ENCODE measurements around the gene GHRL. TPM values are rescaled to one million over a fixed set of nuclear protein-coding genes. Genes with fewer than 3 reads are reported as not detected.

Gene GHRL
- total RNA-seq, 1 experiment from 2014 or later: not detected

DNA sequence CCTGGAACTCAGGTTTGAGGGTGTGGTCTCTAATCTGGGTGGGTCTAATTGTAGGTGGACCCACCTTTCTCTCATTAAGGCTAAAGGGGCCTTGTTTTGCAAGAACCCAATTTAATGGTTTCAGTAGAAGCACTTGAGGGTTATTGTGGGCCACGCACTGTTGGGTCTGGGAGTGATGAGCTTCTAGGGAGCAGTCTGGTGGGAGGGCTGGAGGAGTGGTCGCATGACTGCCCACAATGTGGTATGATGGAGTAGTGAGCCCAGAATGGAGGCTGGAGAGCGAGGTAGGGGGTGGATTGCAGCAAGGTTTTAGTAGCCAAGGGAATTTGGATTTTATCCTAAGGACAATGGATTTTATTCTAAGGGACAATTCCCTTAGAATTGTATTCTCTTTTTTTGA, 41.7 kb downstream of the GHRL start:
- Histone ChIP-seq H3K36me3 (ENCODE audit: control insufficient read depth in 1 of 2, insufficient read depth in 2 of 2, low read length in 2 of 2) (peaks cover 7 to 30% of the 10 kb centered on the region in 2 experiments; a peak in 3 of 4 replicates), H2AFZ (ENCODE audit: low read depth, low read length, poor library complexity, severe bottlenecking) (no peak overlapping the region), H3K9me3 (ENCODE audit: control insufficient read depth in 1 of 2, insufficient read depth in 1 of 2, low read depth in 1 of 2, low read length in 2 of 2) (peaks cover 0 to 7% of the 10 kb centered on the region in 2 experiments; a peak in 1 of 4 replicates), H3K4me3 (replicated peaks in 1 of 2; ENCODE audit: low read depth in 1 of 2, low read length in 2 of 2) (no peak overlapping the region), H3K79me2 (ENCODE audit: insufficient read depth, low read length) (peaks cover 66% of the 10 kb centered on the region), H4K20me1 (ENCODE audit: insufficient read depth) (no peaks in the 10 kb centered on the region), H3K27ac (ENCODE audit: low read depth, low read length) (no peak overlapping the region), H3K4me2 (ENCODE audit: low read length) (no peak overlapping the region), H3K9ac (ENCODE audit: low read length) (no peak overlapping the region; the same call in 1 of the 2 replicates), H3K9me2 (ENCODE audit: insufficient read depth) (no peaks in the 10 kb centered on the region), H3K27me3 (ENCODE audit: insufficient read depth, low read length) (no peaks in the 10 kb centered on the region), H3K4me1 (ENCODE audit: control insufficient read depth in 1 of 2, insufficient read depth in 2 of 2, low read length in 2 of 2) (peaks cover 6 to 20% of the 10 kb centered on the region in 2 experiments; a peak in 3 of 4 replicates)
- POLR2A ChIA-PET: no interaction called here
- DNase-seq (ENCODE audit: low read depth, low spot score): no peak
- no peak for ATAC-seq
- RAD21 ChIA-PET (ENCODE audit: low non-redundant PET in 1 of 2, low total read pairs in 2 of 2, uncharacterized antibody in 2 of 2, unreplicated experiment in 2 of 2): no interaction called here
- no TSS peak for BruUV-seq (replicated peaks)
- intact Hi-C loops (cut with micrococcal nuclease): no loop called here
- TF ChIP-seq CBX3 (IDR thresholded peaks at IDR 0.05; ENCODE audit: low read depth) (no peak), SRF (IDR thresholded peaks at IDR 0.05; ENCODE audit: low read depth) (no peak), TCF7L2 (IDR thresholded peaks at IDR 0.05; ENCODE audit: borderline replicate concordance, extremely low read depth, insufficient read depth, insufficient read length) (no peak), ELF1 (IDR thresholded peaks at IDR 0.05; ENCODE audit: borderline replicate concordance, low read depth) (no peak), ZFX (IDR thresholded peaks at IDR 0.05) (no peak), FOSL1 (IDR thresholded peaks at IDR 0.05; ENCODE audit: low read depth) (no peak)
- TF ChIP-seq, protein P1, sequence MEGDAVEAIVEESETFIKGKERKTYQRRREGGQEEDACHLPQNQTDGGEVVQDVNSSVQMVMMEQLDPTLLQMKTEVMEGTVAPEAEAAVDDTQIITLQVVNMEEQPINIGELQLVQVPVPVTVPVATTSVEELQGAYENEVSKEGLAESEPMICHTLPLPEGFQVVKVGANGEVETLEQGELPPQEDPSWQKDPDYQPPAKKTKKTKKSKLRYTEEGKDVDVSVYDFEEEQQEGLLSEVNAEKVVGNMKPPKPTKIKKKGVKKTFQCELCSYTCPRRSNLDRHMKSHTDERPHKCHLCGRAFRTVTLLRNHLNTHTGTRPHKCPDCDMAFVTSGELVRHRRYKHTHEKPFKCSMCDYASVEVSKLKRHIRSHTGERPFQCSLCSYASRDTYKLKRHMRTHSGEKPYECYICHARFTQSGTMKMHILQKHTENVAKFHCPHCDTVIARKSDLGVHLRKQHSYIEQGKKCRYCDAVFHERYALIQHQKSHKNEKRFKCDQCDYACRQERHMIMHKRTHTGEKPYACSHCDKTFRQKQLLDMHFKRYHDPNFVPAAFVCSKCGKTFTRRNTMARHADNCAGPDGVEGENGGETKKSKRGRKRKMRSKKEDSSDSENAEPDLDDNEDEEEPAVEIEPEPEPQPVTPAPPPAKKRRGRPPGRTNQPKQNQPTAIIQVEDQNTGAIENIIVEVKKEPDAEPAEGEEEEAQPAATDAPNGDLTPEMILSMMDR (IDR thresholded peaks at IDR 0.05 in 2 of 3, conservative IDR thresholded peaks at IDR 0.05 in 1 of 3; ENCODE audit: borderline replicate concordance in 1 of 3, insufficient read depth in 1 of 3, low read depth in 2 of 3, low read length in 2 of 3): no peak
- CTCF ChIA-PET: interaction anchor here (1.2 kb wide), 1 partner anchor 13 kb away, joined by 3 read pairs; no protein-coding TSS in a partner anchor

DNA sequence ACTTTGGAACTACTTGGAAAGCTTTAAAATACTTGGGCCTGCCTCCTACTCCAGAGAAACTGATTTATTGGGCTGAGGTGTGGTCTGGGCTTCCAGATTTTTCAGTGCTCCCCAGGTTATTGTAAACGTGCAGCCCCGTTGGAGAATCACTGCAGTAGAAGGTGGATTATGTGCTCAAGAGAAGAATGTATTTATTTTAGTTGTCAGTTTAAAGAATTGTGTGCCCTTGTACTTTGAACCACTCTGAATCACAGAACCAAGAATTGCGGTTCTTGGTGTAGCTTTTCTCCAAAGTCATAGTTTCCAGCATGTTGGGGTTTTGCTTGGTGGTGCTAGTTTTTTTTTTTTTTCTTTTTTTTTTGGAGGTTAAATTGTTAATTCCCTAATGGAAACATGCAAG, 42.9 kb downstream of the GHRL start:
- peaks cover 3 to 18% of the 10 kb centered on the region in 2 experiments; a peak in 2 of 4 replicates for H3K9me3 ChIP-seq (ENCODE audit: control insufficient read depth in 1 of 2, insufficient read depth in 1 of 2, low read depth in 1 of 2, low read length in 2 of 2)
- H3K9ac ChIP-seq (ENCODE audit: low read length): peak overlapping the region; percentile 90
- ChIA-PET RAD21 (ENCODE audit: low non-redundant PET in 1 of 2, low total read pairs in 2 of 2, uncharacterized antibody in 2 of 2, unreplicated experiment in 2 of 2) (no interaction called here), CTCF (no interaction called here), POLR2A (no interaction called here)
- ATAC-seq (no peak), DNase-seq (ENCODE audit: low read depth, low spot score) (no peak)
- H4K20me1 ChIP-seq (ENCODE audit: insufficient read depth): no peaks in the 10 kb centered on the region
- peaks cover 6 to 20% of the 10 kb centered on the region in 2 experiments; a peak in 3 of 4 replicates for H3K4me1 ChIP-seq (ENCODE audit: control insufficient read depth in 1 of 2, insufficient read depth in 2 of 2, low read length in 2 of 2)
- peak overlapping the region; percentile 91 for H3K4me2 ChIP-seq (ENCODE audit: low read length)
- no peaks in the 10 kb centered on the region for H3K9me2 ChIP-seq (ENCODE audit: insufficient read depth)
- intact Hi-C loops (cut with micrococcal nuclease): no loop called here
- peaks cover 55% of the 10 kb centered on the region for H3K79me2 ChIP-seq (ENCODE audit: insufficient read depth, low read length)
- no peaks in the 10 kb centered on the region for H3K27me3 ChIP-seq (ENCODE audit: insufficient read depth, low read length)
- TF ChIP-seq, protein P2, sequence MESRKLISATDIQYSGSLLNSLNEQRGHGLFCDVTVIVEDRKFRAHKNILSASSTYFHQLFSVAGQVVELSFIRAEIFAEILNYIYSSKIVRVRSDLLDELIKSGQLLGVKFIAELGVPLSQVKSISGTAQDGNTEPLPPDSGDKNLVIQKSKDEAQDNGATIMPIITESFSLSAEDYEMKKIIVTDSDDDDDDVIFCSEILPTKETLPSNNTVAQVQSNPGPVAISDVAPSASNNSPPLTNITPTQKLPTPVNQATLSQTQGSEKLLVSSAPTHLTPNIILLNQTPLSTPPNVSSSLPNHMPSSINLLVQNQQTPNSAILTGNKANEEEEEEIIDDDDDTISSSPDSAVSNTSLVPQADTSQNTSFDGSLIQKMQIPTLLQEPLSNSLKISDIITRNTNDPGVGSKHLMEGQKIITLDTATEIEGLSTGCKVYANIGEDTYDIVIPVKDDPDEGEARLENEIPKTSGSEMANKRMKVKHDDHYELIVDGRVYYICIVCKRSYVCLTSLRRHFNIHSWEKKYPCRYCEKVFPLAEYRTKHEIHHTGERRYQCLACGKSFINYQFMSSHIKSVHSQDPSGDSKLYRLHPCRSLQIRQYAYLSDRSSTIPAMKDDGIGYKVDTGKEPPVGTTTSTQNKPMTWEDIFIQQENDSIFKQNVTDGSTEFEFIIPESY (IDR thresholded peaks at IDR 0.05; ENCODE audit: extremely low read depth, insufficient replicate concordance, low read length): no peak
- TF ChIP-seq CEBPB (IDR thresholded peaks at IDR 0.05; ENCODE audit: low read depth): no peak
- TF ChIP-seq, protein P1 (IDR thresholded peaks at IDR 0.05 in 2 of 3, conservative IDR thresholded peaks at IDR 0.05 in 1 of 3; ENCODE audit: borderline replicate concordance in 1 of 3, insufficient read depth in 1 of 3, low read depth in 2 of 3, low read length in 2 of 3): no peak
- no peak for TF ChIP-seq ZNF274 (IDR thresholded peaks at IDR 0.05; ENCODE audit: low read depth, low read length)
- TF ChIP-seq ELF1 (IDR thresholded peaks at IDR 0.05; ENCODE audit: borderline replicate concordance, low read depth): no peak
- no peak for TF ChIP-seq SRF (IDR thresholded peaks at IDR 0.05; ENCODE audit: low read depth)
- no peak overlapping the region for H2AFZ ChIP-seq (ENCODE audit: low read depth, low read length, poor library complexity, severe bottlenecking)
- BruUV-seq (replicated peaks): no TSS peak
- peaks cover 2 to 25% of the 10 kb centered on the region in 2 experiments; a peak in 2 of 4 replicates for H3K36me3 ChIP-seq (ENCODE audit: control insufficient read depth in 1 of 2, insufficient read depth in 2 of 2, low read length in 2 of 2)
- no peak overlapping the region for H3K27ac ChIP-seq (ENCODE audit: low read depth, low read length)
- H3K4me3 ChIP-seq (replicated peaks in 1 of 2; ENCODE audit: low read depth in 1 of 2, low read length in 2 of 2): peak overlapping the region; percentile 65 to 84

All from HCT116 (cell line).